Fibroblast of peridontal ligament (primary cell): ENCODE data around the gene FRMD8.

ENCODE experiments used
- DNase-seq: peaks from one replicate; pipeline ENCODE4 v3.0.0-alpha.2; 2010; ENCODE audit errors: extremely low read depth

The FRMD8 gene

GRCh38 chr11:65424205-65425104 lies 38.0 kb downstream of the FRMD8 start:
- peak; percentile 72 for DNase-seq

DNA sequence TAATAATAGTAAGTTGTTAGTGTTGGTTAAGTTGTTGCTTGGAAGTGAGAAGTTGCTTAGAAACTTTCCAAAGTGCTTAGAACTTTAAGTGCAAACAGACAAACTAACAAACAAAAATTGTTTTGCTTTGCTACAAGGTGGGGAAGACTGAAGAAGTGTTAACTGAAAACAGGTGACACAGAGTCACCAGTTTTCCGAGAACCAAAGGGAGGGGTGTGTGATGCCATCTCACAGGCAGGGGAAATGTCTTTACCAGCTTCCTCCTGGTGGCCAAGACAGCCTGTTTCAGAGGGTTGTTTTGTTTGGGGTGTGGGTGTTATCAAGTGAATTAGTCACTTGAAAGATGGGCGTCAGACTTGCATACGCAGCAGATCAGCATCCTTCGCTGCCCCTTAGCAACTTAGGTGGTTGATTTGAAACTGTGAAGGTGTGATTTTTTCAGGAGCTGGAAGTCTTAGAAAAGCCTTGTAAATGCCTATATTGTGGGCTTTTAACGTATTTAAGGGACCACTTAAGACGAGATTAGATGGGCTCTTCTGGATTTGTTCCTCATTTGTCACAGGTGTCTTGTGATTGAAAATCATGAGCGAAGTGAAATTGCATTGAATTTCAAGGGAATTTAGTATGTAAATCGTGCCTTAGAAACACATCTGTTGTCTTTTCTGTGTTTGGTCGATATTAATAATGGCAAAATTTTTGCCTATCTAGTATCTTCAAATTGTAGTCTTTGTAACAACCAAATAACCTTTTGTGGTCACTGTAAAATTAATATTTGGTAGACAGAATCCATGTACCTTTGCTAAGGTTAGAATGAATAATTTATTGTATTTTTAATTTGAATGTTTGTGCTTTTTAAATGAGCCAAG lies 38.9 kb downstream of the FRMD8 start:
- peak; percentile 84 for DNase-seq

DNA sequence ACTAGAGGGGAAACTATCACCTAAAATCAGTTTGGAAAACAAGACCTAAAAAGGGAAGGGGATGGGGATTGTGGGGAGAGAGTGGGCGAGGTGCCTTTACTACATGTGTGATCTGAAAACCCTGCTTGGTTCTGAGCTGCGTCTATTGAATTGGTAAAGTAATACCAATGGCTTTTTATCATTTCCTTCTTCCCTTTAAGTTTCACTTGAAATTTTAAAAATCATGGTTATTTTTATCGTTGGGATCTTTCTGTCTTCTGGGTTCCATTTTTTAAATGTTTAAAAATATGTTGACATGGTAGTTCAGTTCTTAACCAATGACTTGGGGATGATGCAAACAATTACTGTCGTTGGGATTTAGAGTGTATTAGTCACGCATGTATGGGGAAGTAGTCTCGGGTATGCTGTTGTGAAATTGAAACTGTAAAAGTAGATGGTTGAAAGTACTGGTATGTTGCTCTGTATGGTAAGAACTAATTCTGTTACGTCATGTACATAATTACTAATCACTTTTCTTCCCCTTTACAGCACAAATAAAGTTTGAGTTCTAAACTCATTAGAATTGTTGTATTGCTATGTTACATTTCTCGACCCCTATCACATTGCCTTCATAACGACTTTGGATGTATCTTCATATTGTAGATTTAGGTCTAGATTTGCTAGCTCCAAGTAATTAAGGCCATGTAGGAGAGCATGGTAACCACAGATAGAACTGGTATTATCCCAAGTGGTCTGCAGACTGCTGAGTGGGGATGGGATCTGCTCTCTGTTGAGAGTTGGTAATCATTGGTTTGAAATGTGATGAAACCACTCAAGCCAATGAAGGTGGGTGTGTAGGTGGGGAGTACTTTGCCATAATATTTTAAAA lies 39.8 kb downstream of the FRMD8 start:
- DNase-seq = peak; percentile 86

- peak; percentile 81 for DNase-seq
Observed at GRCh38 chr11:65426839-65427690, 40.6 kb downstream of the FRMD8 start.

- peak; percentile 84 for DNase-seq
Observed at GRCh38 chr11:65427691-65428577, 41.5 kb downstream of the FRMD8 start.

DNA sequence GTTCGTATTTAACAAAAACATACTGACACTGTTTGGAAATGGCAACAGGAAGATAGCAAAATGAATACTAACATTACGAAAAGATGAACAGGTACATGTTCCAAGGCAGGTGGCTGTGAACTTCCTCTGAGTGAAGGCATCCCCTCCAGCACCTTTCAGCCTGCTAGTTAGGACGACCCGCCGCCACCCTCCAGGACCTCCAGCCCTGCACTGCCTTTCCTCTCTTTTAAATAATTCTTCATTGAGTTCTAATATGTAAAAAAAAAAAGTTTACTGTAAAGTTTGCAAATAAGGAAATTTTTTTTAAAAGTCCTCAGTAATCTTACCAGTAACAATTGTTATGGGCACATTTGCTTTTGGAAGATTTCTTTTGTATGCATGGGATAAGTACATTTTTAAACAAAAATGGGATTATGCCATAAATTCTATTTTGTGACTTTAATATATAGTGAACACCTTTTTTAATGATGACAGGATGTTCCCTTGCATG lies 42.2 kb downstream of the FRMD8 start:
- peak; percentile 86 for DNase-seq

DNA sequence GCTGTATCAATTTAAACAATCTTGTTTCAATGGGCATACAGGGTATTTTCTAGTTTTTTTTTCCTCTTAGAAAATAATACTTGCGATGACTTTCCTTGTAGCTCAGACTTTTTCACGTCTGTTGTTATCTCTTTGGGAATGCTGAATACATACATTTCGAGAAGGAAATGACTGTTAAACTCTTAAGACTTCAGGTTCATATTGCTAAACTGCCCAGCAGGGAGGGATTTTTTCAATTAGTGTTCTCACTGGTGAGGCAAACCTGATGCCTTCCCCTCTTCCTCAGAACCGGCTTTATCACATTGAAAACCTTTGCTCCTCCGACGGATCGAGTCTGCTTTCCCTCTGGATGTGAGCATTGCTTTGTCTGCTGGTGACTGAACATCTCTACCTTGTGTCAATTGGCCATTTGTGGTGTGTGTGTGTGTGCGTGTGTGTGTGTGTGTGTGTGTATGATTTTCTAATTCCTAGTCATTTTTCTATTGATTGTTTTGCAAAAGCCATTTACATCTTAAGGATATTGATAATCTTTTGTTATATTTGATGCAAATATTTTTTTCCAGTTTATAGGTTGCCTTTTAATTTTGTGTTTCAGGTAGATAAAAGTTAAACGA lies 42.7 kb downstream of the FRMD8 start:
- DNase-seq = no peak

- peak; percentile 91 for DNase-seq
Observed at GRCh38 chr11:65429724-65430405, 43.4 kb downstream of the FRMD8 start.

- DNase-seq = peak; percentile 86
Observed at GRCh38 chr11:65430406-65431217, 44.2 kb downstream of the FRMD8 start.

DNA sequence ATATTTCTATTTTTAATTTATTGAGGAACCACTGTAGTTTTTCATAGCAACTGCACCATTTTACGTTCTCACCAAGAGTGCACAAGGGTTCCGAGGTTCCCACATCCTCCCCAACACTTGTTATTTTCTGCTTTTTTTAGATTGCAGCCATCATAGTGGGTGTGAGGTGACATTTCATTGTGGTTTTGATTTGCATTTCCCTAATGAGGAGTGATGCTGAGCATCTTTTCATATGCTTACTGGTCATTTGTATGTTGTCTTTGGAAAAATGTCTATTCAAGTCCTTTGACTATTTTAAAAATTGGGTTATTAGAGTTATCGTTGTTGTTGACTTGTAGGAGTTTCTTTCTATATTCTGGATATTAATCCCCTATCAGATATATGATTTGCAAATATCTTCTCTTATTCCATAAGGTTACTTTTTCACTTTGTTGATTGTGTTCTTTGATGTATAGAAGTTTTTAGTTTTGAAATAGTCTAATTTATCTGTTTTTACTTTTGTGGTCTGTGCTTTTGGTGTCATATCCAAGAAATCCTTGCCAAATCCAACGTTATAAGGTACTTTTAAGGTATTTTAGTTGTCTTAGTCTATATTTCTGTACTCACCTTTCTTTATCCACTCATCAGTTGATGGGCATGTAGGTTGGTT lies 45.1 kb downstream of the FRMD8 start:
- peak; percentile 73 for DNase-seq

- peak; percentile 59 for DNase-seq
Observed at GRCh38 chr11:65432100-65432650, 45.7 kb downstream of the FRMD8 start.

DNA sequence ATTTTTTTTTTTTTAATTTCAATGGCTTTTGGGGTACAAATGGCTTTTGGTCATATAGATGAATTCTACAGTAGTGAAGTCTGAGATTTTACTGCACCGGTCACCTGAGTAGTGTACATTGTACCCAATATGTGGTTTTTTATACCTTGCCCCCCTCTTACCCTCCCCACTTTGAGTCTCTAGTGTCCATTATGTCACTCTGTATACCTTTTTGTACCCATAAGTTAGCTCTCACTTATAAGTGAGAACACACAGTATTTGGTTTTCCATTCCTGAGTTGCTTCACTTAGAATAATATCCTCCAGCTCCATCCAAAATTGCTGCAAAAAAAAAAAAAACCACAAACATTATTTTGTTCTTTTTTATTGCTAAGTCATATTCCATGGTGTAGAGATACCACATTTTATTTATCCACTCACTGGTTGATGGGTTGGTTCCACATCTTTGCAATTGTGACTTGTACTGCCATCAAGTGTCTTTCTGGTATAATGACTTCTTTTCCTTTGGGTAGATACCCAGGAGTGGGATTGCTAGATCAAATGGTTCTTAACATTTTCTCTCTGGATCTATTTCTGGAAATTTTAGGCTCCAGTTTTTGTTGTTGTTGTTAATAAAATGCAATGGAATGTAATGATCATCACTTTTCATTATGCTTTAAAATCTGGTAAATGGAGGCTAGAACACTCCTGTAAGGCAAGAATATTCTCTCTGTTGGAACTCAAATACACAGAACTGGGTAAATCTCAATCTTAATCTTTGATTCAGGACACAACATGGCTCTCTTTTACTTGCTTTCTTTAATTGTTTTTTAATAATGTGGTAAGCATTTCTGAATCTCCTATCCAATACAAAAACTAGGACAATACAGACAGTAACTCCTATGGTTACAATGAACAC lies 46.5 kb downstream of the FRMD8 start:
- DNase-seq = peak; percentile 73

GRCh38 chr11:65433657-65434056 lies 47.2 kb downstream of the FRMD8 start:
- no peak for DNase-seq

DNA sequence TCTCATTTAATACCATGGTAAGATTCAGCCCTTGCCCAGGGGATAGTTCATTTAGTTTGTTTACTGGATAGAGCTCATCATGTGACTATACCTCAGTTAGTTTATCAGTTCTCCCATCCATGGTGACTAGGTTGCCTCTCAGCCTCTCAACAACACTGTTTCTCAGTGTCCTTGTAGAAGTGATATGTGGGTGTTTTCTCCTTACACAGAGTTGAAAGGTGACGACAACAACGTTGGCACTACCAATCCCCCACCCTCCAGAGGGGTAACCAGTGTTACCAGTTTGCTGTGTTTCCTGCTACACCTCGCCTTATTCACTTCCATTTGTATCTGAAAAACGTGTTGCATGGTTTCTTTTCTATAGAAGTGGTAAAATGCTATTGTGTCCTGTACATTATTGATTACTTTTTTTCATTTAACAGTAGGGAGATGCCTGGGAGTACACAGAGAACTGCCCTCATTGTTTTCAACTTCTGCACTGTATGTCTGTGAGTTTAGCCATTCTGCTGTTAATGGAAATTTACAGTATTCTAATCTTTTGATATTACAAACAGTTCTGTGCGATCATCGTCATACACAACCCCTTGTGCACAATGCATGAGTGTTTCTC lies 47.7 kb downstream of the FRMD8 start:
- peak; percentile 55 for DNase-seq

GRCh38 chr11:65434667-65435410 lies 48.4 kb downstream of the FRMD8 start:
- peak; percentile 45 for DNase-seq
